MCF 10A (cell line): ENCODE results near the gene ARID5B. TPM values are rescaled to one million over a fixed set of nuclear protein-coding genes. Genes with fewer than 3 reads are reported as not detected.

ENCODE experiments used
- Bru-seq: library from RNA; stranded (reverse); fragments of 400-500 nt; gene quantifications from one replicate; lab custom pipeline; 2021; lab: Mats Ljungman, UMichigan
- BruChase-seq, 2 experiments: library from RNA; stranded (reverse); fragments of 400-500 nt; gene quantifications; one replicate each; lab custom pipeline; 2021; lab: Mats Ljungman, UMichigan
- BruUV-seq: library from RNA; stranded (reverse); fragments of 400-500 nt; replicated peaks from 2 replicates; lab custom pipeline; 2021; lab: Mats Ljungman, UMichigan
- CTCF ChIA-PET: fragments of 300-600 bp; sonication (Branson Sonifier 250); formaldehyde crosslinking; extraction: SDS; loops from one replicate; lab custom pipeline; 2021; ENCODE audit warnings: antibody characterized with exemption, inconsistent platforms; lab: Yijun Ruan, JAX
- POLR2A ChIA-PET: fragments of 300-600, 350-650 bp; sonication (Branson Sonifier 250); formaldehyde crosslinking; extraction: SDS; loops from one replicate; lab custom pipeline; 2020; ENCODE audit warnings: antibody characterized with exemption, inconsistent platforms; lab: Yijun Ruan, JAX
- DNase-seq: peaks from one replicate; pipeline ENCODE4 v3.0.0-alpha.2; 2018; ENCODE audit not compliant: unreplicated experiment
- H3K27ac Mint-ChIP-seq: one replicate; pipeline ENCODE4 v1.8.0; 2022; ENCODE audit warnings: mild to moderate bottlenecking, low read depth, mixed read lengths; ENCODE audit not compliant: unreplicated experiment
- H3K27me3 Mint-ChIP-seq: one replicate; pipeline ENCODE4 v1.8.0; 2022; ENCODE audit warnings: mixed read lengths; ENCODE audit not compliant: insufficient read depth, unreplicated experiment
- H3K36me3 Mint-ChIP-seq: one replicate; pipeline ENCODE4 v1.8.0; 2022; ENCODE audit warnings: mild to moderate bottlenecking, moderate library complexity, mixed read lengths; ENCODE audit not compliant: insufficient read depth, unreplicated experiment
- H3K4me1 Mint-ChIP-seq: one replicate; pipeline ENCODE4 v1.8.0; 2022; ENCODE audit warnings: mixed read lengths; ENCODE audit not compliant: insufficient read depth, unreplicated experiment
- H3K4me3 Mint-ChIP-seq: one replicate; pipeline ENCODE4 v1.8.0; 2022; ENCODE audit warnings: mild to moderate bottlenecking, moderate library complexity, mixed read lengths; ENCODE audit not compliant: unreplicated experiment
- H3K9me3 Mint-ChIP-seq: one replicate; pipeline ENCODE4 v1.8.0; 2022; ENCODE audit warnings: mixed read lengths; ENCODE audit not compliant: unreplicated experiment
- intact Hi-C: fragments of 100-400 bp; cut with micrococcal nuclease; formaldehyde crosslinking; loops from 2 replicates; pipeline ENCODE4 v1.14.1; 2022
- long read RNA-seq: library from polyadenylated mRNA; stranded (forward); transcript quantifications from one replicate; pipeline ENCODE4 v2.0.0, GENCODE V29; 2022
- total RNA-seq: library from RNA; stranded (reverse); gene quantifications from 2 replicates; pipeline ENCODE4 v1.2.3, GENCODE V29; 2022
- TF ChIP-seq, protein P1 (sequence below): fragments of 200-600 bp; IDR thresholded peaks from one replicate; pipeline ENCODE4 v1.8.0; 2022; ENCODE audit warnings: antibody characterized with exemption, mild to moderate bottlenecking; ENCODE audit not compliant: unreplicated experiment

Gene ARID5B, protein sequence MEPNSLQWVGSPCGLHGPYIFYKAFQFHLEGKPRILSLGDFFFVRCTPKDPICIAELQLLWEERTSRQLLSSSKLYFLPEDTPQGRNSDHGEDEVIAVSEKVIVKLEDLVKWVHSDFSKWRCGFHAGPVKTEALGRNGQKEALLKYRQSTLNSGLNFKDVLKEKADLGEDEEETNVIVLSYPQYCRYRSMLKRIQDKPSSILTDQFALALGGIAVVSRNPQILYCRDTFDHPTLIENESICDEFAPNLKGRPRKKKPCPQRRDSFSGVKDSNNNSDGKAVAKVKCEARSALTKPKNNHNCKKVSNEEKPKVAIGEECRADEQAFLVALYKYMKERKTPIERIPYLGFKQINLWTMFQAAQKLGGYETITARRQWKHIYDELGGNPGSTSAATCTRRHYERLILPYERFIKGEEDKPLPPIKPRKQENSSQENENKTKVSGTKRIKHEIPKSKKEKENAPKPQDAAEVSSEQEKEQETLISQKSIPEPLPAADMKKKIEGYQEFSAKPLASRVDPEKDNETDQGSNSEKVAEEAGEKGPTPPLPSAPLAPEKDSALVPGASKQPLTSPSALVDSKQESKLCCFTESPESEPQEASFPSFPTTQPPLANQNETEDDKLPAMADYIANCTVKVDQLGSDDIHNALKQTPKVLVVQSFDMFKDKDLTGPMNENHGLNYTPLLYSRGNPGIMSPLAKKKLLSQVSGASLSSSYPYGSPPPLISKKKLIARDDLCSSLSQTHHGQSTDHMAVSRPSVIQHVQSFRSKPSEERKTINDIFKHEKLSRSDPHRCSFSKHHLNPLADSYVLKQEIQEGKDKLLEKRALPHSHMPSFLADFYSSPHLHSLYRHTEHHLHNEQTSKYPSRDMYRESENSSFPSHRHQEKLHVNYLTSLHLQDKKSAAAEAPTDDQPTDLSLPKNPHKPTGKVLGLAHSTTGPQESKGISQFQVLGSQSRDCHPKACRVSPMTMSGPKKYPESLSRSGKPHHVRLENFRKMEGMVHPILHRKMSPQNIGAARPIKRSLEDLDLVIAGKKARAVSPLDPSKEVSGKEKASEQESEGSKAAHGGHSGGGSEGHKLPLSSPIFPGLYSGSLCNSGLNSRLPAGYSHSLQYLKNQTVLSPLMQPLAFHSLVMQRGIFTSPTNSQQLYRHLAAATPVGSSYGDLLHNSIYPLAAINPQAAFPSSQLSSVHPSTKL
- total RNA-seq (10.9 and 12.2 TPM in 2 replicates), Bru-seq, nascent RNA (percentile 75 among the genes with signal in this experiment), BruChase-seq, experiment 1, labeled RNA remaining after a 6-hour chase (percentile 47 among the genes with signal in this experiment), BruChase-seq, experiment 2, labeled RNA remaining after a 2-hour chase (percentile 57 among the genes with signal in this experiment)
- long read RNA-seq, full-length matches to known transcripts, result 2 of 6 reads
- long read RNA-seq, partial matches to known transcripts, result 1 of 6 reads
- long read RNA-seq, other reads (novel, unspliced or antisense), result 3 of 6 reads

DNA sequence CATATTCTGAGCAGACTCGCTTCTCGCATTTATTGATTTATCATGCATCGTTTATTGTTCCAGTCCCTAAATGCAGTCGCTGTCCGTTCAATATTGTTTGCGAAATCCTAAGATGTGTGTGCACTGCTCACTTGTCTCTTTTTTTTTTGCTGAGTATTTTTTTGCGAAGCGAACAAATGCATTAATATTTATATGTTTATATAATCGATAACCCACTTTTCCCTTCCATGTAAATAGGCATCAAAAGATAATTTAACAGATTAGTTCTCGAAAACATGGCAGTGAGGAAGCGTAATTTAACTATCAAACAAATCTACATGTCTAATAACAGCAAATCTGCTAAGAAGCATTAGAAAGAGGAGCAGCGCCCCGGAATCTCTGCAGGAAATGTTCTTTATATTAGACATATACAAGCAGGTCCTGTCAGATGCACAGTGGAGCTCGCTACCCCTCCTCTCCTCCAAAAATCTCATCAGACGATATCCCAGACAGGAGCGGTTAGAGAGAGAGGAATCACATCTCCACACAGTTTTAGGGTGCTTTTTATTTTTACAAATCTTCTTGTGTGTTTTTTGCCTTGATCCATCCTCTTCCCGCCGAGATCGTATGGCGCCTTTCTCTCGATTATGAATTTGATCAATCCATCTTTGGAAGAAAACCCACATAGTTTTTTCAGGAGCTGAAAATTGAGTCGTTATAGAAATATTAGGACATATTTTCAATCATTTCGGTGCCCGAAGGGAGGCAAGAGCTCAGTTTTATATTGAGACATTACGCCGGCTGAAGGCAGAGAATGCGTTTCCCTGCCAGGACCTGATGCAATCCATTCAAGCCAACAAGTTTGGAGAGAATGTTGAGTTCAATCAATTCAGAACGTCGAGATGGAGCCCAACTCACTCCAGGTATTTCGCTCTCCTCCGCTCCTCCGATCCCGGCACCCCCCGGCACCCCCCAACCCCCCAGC, at the start of gene ARID5B:
Gene ARID5B, plus strand, starts transcription at position 871 of the 964 bp plus-strand sequence. Its CDS starts 11 bp downstream, at position 882.
- H3K27me3 Mint-ChIP-seq, result no peaks in the 10 kb centered on the region
- TF ChIP-seq, protein P1, sequence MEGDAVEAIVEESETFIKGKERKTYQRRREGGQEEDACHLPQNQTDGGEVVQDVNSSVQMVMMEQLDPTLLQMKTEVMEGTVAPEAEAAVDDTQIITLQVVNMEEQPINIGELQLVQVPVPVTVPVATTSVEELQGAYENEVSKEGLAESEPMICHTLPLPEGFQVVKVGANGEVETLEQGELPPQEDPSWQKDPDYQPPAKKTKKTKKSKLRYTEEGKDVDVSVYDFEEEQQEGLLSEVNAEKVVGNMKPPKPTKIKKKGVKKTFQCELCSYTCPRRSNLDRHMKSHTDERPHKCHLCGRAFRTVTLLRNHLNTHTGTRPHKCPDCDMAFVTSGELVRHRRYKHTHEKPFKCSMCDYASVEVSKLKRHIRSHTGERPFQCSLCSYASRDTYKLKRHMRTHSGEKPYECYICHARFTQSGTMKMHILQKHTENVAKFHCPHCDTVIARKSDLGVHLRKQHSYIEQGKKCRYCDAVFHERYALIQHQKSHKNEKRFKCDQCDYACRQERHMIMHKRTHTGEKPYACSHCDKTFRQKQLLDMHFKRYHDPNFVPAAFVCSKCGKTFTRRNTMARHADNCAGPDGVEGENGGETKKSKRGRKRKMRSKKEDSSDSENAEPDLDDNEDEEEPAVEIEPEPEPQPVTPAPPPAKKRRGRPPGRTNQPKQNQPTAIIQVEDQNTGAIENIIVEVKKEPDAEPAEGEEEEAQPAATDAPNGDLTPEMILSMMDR, result no peak
- no peaks in the 10 kb centered on the region for H3K9me3 Mint-ChIP-seq
- peak within 1 kb of the TSS; percentile 100 for H3K27ac Mint-ChIP-seq
- intact Hi-C loops, result loop anchor here (5.0 to 10.0 kb wide), 4 partner anchors 196 to 1084 kb away; no protein-coding TSS in a partner anchor
- peak within 1 kb of the TSS; percentile 90 for H3K4me3 Mint-ChIP-seq
- ChIA-PET POLR2A (interaction anchor here (0.7 to 10.0 kb wide), 23 partner anchors 10 to 1118 kb away, joined by 3 to 135 read pairs (median 7); no protein-coding TSS in a partner anchor), CTCF (interaction anchor here (0.6 to 5.4 kb wide), 17 partner anchors 10 to 1079 kb away, joined by 3 to 46 read pairs (median 3); no protein-coding TSS in a partner anchor)
- peak; percentile 80 for DNase-seq
- peaks cover 5% of the 10 kb centered on the region for H3K36me3 Mint-ChIP-seq
- H3K4me1 Mint-ChIP-seq, result peaks cover 33% of the 10 kb centered on the region
- no TSS peak for BruUV-seq

DNA sequence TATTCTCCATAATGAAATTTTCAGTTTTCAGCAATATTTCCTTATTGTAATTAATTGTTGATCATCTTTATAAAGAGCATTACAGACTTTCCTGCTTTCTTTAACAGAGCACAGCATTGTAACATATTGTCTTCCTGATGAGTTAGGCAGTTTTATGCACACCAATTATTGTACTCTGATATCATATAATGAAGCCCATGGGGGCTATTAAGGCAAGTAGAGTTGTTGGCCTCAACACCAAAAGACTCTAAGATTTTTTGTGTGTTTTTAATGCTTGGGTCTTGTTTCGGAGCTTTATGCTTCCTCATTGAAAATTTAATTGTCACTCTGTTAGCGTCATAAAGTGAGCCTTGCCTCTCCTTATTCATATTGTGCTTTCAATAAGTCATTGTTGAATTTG, 49.2 kb upstream of the ARID5B start:
- no peak for DNase-seq
- Mint-ChIP-seq H3K4me3 (no peak overlapping the region), H3K27ac (no peak overlapping the region), H3K36me3 (no peaks in the 10 kb centered on the region), H3K9me3 (no peaks in the 10 kb centered on the region), H3K4me1 (no peaks in the 10 kb centered on the region), H3K27me3 (no peaks in the 10 kb centered on the region)
- ChIA-PET POLR2A (no interaction called here), CTCF (interaction anchor here (1.0 kb wide), 1 partner anchor 45 kb away, joined by 3 read pairs; no protein-coding TSS in a partner anchor)
- intact Hi-C loops, result no loop called here
- TF ChIP-seq, protein P1, result no peak
- no TSS peak for BruUV-seq

DNA sequence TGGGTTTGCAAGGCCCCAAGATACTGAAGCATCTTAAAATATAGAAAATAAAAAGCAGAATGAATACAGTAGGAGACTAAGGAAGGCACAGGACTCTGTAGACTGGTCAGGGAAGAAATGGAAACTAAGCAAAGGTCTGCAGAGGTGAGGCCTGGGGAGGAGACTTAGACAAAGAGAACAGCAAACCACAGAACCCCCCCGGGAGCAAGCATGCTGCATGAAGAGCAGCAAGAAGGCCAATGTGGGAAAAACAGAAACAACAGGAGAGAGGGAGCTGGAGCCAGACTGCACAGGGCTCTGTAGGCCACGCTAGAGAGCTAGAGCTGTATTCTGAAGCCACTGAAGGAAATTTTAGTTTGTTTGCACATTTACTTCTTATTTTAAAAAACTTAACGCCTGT, 45.7 kb upstream of the ARID5B start:
- CTCF ChIA-PET, result interaction anchor here (0.8 kb wide), 1 partner anchor 105 kb away, joined by 3 read pairs; no protein-coding TSS in a partner anchor
- intact Hi-C loops, result no loop called here
- H3K36me3 Mint-ChIP-seq, result no peaks in the 10 kb centered on the region
- POLR2A ChIA-PET, result no interaction called here
- BruUV-seq, result no TSS peak
- H3K9me3 Mint-ChIP-seq, result no peaks in the 10 kb centered on the region
- no peaks in the 10 kb centered on the region for H3K27me3 Mint-ChIP-seq
- no peaks in the 10 kb centered on the region for H3K4me1 Mint-ChIP-seq
- no peak overlapping the region for H3K4me3 Mint-ChIP-seq
- DNase-seq, result no peak
- H3K27ac Mint-ChIP-seq, result no peak overlapping the region
- TF ChIP-seq, protein P1, result no peak
